KMS-11 (cell line): ENCODE data around the gene CDCP2.

Experiments used
- H2AFZ ChIP-seq: fragments of 200-600 bp; sonication (generic); 2 replicates; pipeline ENCODE4 v1.6.1; 2016; ENCODE audit warnings: antibody characterized with exemption, mixed run types, low read depth
- H3K27ac ChIP-seq: fragments of 200-600 bp; sonication (generic); 2 replicates; pipeline ENCODE4 v1.6.1; 2016; ENCODE audit warnings: mild to moderate bottlenecking, mixed run types
- H3K27me3 ChIP-seq: fragments of 200-600 bp; sonication (generic); 2 replicates; pipeline ENCODE4 v1.6.1; 2017; ENCODE audit warnings: mild to moderate bottlenecking, low read depth, mixed run types, moderate library complexity; ENCODE audit not compliant: insufficient read depth
- H3K36me3 ChIP-seq: fragments of 200-600 bp; sonication (generic); 2 replicates; pipeline ENCODE4 v1.6.1; 2017; ENCODE audit warnings: mild to moderate bottlenecking, mixed run types; ENCODE audit not compliant: insufficient read depth
- H3K4me1 ChIP-seq: fragments of 200-600 bp; sonication (generic); 2 replicates; pipeline ENCODE4 v1.6.1; 2016; ENCODE audit warnings: mild to moderate bottlenecking, low read depth, mixed run types; ENCODE audit not compliant: poor library complexity, severe bottlenecking
- H3K4me2 ChIP-seq: fragments of 200-600 bp; sonication (generic); 2 replicates; pipeline ENCODE4 v1.7.0; 2016; ENCODE audit warnings: mild to moderate bottlenecking, mixed run types
- H3K4me3 ChIP-seq: fragments of 200-600 bp; sonication (generic); IDR thresholded peaks from 2 replicates; pipeline ENCODE4 v1.6.1; 2017; ENCODE audit warnings: low read depth, low read length, mixed read lengths; ENCODE audit not compliant: insufficient read depth
- H3K79me2 ChIP-seq: fragments of 200-600 bp; sonication (generic); 2 replicates; pipeline ENCODE4 v1.6.1; 2016; ENCODE audit warnings: low read depth, mixed run types; ENCODE audit not compliant: insufficient read depth
- H3K9ac ChIP-seq: fragments of 200-600 bp; sonication (generic); 2 replicates; pipeline ENCODE4 v1.6.1; 2016; ENCODE audit warnings: mild to moderate bottlenecking, mixed run types
- H4K20me1 ChIP-seq: fragments of 200-600 bp; sonication (generic); 2 replicates; pipeline ENCODE4 v1.6.1; 2016; ENCODE audit warnings: mild to moderate bottlenecking, mixed run types; ENCODE audit not compliant: insufficient read depth
- CTCF ChIP-seq: fragments of 200-600 bp; sonication (generic); conservative IDR thresholded peaks from 2 replicates; pipeline ENCODE4 v1.6.1; 2017; ENCODE audit warnings: low read depth, mild to moderate bottlenecking, antibody characterized with exemption, low read length, moderate library complexity, mixed read lengths

CDCP2 gene

DNA sequence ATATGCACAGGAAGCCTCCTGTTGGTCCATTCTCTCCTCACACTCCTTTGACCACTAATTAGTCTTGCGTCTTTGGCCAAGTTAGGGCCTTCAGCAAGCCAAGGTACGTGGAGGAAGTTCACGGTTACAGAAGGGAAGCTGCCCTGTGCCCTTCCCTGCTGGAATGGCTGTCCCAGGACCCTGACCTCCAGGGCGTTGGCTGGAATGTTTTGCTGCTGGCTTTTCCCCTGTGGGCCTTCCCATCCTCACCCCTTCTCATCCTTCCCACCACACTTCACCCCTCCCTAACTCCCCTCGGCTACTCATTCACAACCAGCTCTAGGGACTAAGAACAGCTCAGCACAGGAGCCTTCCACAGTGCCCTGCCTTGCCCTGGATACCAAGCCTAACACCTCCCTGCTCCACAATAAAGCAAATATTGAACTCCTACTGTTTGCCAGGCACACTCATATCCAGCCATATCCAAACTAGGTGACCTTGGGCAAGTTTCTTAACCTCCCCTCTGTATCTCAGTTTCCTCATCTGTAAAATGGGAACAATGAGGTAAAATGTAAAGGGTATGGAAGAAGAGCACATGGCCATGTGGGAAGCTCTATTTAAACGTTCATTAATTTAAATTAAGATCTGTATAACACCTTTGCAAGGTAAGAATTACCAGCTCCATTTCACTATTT is 8.8 kb upstream of the CDCP2 start:
- Histone ChIP-seq H4K20me1 (no peaks in the 10 kb centered on the region), H3K79me2 (no peaks in the 10 kb centered on the region), H3K27ac (no peak overlapping the region), H3K9ac (no peak overlapping the region), H3K4me2 (no peak overlapping the region), H3K36me3 (no peaks in the 10 kb centered on the region), H3K4me3 (no peak overlapping the region), H3K27me3 (no peaks in the 10 kb centered on the region), H2AFZ (no peak overlapping the region), H3K4me1 (no peaks in the 10 kb centered on the region)
- no peak for TF ChIP-seq CTCF

DNA sequence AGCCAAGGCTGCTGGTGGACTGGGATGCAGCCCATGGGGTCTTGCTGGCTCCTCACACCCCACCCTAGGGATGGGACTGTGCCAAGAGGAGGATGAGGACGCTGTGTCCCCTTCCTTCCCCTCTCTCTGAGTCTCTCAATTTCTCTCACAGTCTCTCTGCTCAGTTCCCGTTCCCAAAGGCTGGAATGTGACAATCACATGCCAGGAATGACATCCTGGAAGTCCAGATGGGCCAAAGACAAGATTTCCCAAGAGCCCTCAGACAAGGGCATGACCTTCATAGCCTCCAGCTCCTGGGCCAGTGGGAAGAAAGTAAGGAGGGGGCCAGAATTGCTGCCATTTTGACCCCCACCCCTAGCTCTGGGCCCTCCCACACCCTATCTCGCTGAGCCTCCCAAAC is 7.6 kb upstream of the CDCP2 start:
- Histone ChIP-seq H3K79me2 (no peaks in the 10 kb centered on the region), H3K4me1 (no peaks in the 10 kb centered on the region), H2AFZ (no peak overlapping the region)

GRCh38 chr1:54159733-54160316 is 7.0 kb upstream of the CDCP2 start:
- Histone ChIP-seq H4K20me1 (no peaks in the 10 kb centered on the region), H3K27me3 (no peaks in the 10 kb centered on the region), H3K4me3 (no peak overlapping the region), H3K27ac (no peak overlapping the region), H3K4me1 (no peaks in the 10 kb centered on the region), H3K79me2 (no peaks in the 10 kb centered on the region), H2AFZ (no peak overlapping the region), H3K9ac (no peak overlapping the region), H3K4me2 (no peak overlapping the region), H3K36me3 (no peaks in the 10 kb centered on the region)
- TF ChIP-seq CTCF: no peak

More for the DNA sequence above, 7.6 kb upstream of the CDCP2 start:
- no peak overlapping the region for H3K27ac ChIP-seq
- H3K36me3 ChIP-seq: no peaks in the 10 kb centered on the region
- no peaks in the 10 kb centered on the region for H4K20me1 ChIP-seq
- TF ChIP-seq CTCF: no peak
- no peak overlapping the region for H3K4me3 ChIP-seq
- H3K9ac ChIP-seq: no peak overlapping the region
- no peaks in the 10 kb centered on the region for H3K27me3 ChIP-seq
- H3K4me2 ChIP-seq: no peak overlapping the region

DNA sequence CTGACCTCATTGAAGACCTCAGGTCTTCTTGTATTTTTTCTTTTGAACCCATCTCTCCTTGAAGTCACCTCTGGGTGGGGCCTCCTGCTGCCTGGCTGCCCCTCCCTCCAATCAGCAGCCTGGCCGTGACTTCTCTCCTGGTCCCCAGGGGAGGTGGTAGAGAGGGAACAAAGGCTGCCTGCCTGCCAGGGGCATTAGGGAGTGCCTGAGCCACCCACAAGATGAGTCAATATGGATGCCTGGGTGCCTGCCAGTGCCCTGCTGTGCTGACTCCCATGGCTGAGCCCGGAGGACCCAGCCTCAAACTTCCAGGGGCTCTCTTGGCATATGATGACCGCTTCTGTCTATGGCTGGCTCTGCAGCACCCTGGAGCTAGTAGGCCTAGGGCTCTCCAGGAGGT is 5.3 kb upstream of the CDCP2 start:
- no peak overlapping the region for H3K4me2 ChIP-seq
- H3K4me3 ChIP-seq: no peak overlapping the region
- no peak overlapping the region for H3K27ac ChIP-seq
- no peaks in the 10 kb centered on the region for H3K79me2 ChIP-seq
- no peaks in the 10 kb centered on the region for H3K4me1 ChIP-seq
- H4K20me1 ChIP-seq: no peaks in the 10 kb centered on the region
- no peak overlapping the region for H2AFZ ChIP-seq
- H3K36me3 ChIP-seq: no peaks in the 10 kb centered on the region
- no peak for TF ChIP-seq CTCF
- no peak overlapping the region for H3K9ac ChIP-seq
- no peaks in the 10 kb centered on the region for H3K27me3 ChIP-seq
